Inflammatory macrophage treated with lipopolysaccharide for 4 hours (primary cell): ENCODE measurements around the gene DCAF15.

Experiments
- DNase-seq: peaks from one replicate; pipeline ENCODE4 v3.0.0-alpha.2; 2020

The DCAF15 gene

DNA sequence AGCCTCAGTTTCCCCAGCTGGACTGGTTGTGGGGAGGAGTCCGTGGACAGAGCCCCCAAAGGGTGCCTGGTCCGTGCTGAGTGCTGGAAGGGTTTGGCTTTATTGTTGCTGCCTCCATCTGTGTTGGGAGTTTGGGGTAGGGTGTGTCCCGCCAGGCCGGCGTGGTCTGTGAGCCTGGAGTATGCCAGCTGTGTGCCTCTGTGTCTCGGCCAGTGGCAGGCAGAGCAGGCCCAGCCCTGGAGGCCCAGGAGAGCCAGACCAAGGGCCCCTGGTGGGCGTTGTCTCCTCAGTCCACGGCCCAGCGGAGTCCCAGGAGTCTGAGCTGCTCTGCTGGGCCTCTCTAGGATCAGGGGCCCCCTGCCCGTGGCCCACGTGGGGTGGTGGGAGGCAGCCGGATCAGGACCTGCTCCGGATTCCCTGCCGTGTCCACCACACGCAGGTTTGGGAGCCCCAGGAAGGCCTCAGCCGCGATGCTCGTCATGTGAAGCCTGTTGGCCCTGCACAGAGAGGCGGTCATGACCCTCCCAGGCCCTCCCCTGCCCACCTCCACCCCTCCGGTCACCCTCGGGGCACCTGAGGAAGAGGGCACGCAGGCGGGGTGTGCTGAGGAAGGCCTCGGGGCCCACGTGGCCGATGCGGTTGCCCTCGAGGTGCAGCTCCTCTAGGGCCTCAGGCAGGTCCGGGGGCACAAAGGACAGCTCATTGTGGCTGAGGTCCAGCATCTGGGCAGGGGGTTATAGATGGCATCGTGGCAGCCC is 20.7 kb upstream of the DCAF15 start:
- no peak for DNase-seq

DNA sequence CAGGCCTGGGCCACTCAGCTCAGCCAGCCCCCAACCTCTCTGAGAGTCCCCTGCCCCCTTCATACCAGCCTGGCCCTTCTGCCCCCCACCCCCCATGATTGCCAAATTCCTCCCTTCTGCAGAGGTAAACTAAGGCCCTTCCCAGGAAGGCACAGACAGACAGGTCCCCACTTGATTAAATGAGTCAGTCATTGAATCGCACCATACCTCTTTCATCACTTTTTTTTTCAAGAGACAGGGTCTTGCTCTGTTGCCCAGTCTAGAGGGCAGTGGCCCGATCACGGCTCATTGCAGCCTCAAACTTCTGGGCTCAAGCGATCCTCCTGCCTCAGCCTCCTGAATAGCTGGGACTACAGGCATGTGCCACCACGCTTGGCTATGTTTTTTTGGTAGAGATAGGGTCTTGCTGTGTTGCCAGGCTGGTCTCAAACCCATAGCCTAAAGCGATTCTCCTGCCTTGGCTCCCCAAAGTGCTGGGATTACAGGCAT is 20.1 kb upstream of the DCAF15 start:
- no peak for DNase-seq

- DNase-seq, result no peak
Measured at GRCh38 chr19:13932911-13933393, 19.4 kb upstream of the DCAF15 start.

GRCh38 chr19:13934785-13935109 is 17.6 kb upstream of the DCAF15 start:
- no peak for DNase-seq

DNA sequence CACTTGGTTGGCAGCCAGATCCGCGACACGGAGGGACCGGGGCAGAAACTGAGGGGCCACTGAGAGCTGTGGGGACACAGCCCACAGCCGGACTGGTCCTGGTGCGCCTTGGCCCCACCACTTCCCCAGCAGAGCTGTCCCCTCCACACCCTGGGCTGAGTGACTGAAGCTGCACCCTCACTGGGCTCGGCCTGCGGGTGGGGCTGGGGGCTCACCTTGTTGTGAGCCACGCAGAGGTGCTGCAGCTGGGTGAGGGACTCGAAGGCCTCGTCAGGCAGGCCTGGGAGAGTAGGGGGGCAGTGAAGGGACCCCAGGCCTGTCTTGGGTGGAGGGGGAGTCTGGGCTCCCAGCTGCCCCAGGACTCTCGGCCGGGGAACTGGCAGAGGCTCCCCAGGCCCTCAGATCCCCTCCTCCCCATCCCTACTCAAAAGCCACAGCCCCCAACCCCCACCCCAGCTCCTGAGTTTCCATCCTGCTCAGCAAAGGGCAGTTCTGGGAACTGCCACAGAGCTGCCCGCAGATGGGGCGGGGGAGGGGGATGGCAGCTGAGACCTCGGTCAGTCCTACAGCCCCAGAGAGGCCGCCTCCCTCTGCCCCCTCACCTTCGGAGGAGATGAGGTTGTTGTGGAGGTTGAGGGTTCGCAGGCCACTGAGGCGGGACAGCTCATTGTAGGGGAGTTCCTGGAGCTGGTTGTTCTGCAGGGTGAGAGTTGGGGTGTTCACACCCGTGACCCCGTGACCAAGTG is 16.4 kb upstream of the DCAF15 start:
- no peak for DNase-seq

DNA sequence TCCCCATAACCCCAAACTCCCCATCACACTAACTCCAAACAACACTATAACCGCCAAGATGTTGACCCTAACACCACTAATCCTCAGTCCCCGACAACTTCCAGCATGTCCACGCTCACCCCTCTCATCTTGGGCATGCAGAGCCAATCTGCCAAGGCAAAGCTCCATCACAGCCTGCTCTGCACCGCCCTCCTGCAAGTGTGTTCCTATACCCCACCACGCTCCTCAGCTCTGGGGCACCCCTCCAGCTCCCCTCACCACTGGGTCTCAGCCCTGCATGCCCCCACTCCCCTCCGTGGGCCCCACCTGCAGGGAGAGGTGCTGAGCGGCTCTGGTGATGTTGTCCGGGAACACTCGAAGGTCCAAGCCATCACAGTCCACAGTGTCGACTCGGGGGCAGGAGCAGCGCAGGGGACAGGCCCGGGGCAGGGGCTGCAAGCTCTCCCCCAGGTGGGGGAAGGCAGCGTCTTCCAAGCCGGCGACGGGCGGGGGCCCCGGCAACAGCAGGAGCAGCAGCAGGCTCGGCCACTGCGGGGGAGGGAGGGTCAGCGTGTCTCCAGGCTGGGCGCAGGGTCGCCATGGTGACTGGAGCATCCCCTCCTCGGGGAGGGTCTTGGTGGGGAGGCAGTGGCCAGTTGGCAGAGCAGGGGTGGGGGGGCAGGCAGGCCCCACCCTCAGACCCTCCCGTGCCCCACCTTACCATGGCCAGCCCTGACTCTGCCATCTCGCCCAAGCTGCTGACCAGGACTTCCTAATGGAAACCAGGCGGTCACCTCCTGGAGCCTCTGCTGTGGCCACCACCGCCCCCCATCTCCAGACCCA is 14.6 kb upstream of the DCAF15 start:
- no peak for DNase-seq

GRCh38 chr19:13938301-13939064 is 13.8 kb upstream of the DCAF15 start, which contains the start of gene PODNL1:
Gene PODNL1 (minus strand): TSS chr19:13938417. CDS start chr19:13938181, 236 bp downstream.
- no peak for DNase-seq

- no peak for DNase-seq
Measured at GRCh38 chr19:13942023-13942684, 10.2 kb upstream of the DCAF15 start.

GRCh38 chr19:13946414-13946813 is 5.9 kb upstream of the DCAF15 start:
- no peak for DNase-seq

GRCh38 chr19:13951043-13951442 is 1.3 kb upstream of the DCAF15 start:
- no peak for DNase-seq

GRCh38 chr19:13951799-13952153 is 533 bp upstream of the DCAF15 start:
- no peak for DNase-seq

- DNase-seq, result peak; percentile 19
Measured at GRCh38 chr19:13952931-13953531, 722 bp downstream of the DCAF15 start.

- DNase-seq, result no peak
Measured at GRCh38 chr19:13954185-13954584, 1.9 kb downstream of the DCAF15 start.

- no peak for DNase-seq
Measured at GRCh38 chr19:13955662-13956364, 3.5 kb downstream of the DCAF15 start.

GRCh38 chr19:13956365-13956744 is 4.0 kb downstream of the DCAF15 start:
- DNase-seq, result no peak

DNA sequence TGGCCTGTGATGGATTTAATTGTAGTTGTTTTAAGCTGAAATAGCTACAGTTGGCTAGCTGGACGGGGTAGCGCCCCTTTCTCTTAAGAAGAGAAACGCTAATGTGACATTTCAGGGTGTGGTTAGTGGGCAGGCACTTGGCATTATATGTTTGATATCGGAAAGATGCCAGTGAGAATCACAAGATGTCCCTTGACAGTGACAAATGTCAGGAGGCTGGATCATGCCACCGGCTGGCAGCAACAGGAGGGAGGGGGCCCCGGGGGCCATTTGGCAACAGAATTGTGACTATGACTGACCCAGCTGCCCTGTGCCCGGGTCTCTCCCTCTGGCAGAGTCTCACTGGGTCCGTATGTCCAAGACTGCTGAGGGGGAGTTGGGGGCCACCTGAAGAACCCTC is 4.7 kb downstream of the DCAF15 start:
- DNase-seq, result no peak

- no peak for DNase-seq
Measured at GRCh38 chr19:13958043-13958442, 5.7 kb downstream of the DCAF15 start.

- DNase-seq, result no peak
Measured at GRCh38 chr19:13959141-13959961, 7.0 kb downstream of the DCAF15 start.

DNA sequence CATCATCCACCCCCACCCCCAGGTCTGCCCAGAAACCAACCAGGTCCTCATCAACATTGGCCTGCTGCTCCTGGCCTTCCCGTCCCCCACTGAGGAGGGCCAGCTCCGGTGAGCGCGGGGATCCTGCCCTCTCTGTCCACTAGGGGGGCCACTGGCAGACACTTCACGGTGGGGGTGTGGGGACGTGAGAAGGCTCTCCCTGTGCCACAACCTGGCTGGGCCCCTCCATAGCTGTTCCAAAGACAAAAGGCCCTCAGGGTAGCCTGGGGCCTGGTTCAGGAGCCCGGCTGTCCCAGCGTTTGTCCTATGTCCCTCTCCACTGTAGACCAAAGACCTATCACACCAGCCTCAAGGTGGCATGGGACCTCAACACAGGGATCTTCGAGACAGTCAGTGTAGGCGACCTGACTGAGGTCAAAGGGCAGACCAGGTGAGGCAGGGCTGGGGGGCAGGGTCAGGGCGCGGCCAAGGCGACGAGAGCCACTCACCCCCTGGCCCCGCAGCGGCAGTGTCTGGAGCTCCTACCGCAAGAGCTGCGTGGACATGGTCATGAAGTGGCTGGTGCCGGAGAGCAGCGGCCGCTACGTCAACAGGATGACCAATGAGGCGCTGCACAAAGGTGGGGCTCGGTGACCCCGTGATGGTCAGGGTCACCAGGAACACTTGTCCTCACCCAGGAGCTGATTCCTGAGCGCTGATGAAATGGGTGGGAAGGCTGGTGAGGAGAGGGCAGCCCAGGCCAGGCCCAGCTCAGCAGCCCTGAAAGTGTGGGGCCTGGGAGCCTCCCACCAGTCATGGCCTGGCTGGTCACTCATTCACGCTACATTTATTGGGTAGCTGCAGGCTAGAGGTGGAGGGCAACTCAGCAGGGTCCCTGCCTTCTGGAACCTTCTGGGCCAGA is 7.9 kb downstream of the DCAF15 start:
- no peak for DNase-seq
